Activated CD8-positive, alpha-beta memory T cell treated with anti-CD3 and anti-CD28 coated beads, Interleukin-2, amount 50 U/mL, for 24 hours (primary cell): ENCODE data around the gene AQP2.

Experiments used
- DNase-seq: peaks from one replicate; pipeline ENCODE4 v3.0.0-alpha.2; 2020; ENCODE audit errors: extremely low read depth

AQP2 gene

GRCh38 chr12:49950273-49951251 lies at the start of gene AQP2:
Gene AQP2, plus strand, starts transcription at chr12:49950737. Its CDS starts 94 bp downstream, at chr12:49950831.
- no peak for DNase-seq

GRCh38 chr12:49901026-49901425 lies 49.5 kb upstream of the AQP2 start:
- no peak for DNase-seq

GRCh38 chr12:49901986-49902385 lies 48.6 kb upstream of the AQP2 start:
- DNase-seq = no peak

GRCh38 chr12:49902399-49903350 lies 47.9 kb upstream of the AQP2 start:
- DNase-seq = no peak

GRCh38 chr12:49903351-49903699 lies 47.2 kb upstream of the AQP2 start:
- DNase-seq = no peak

GRCh38 chr12:49903700-49904423 lies 46.7 kb upstream of the AQP2 start, which contains the start of gene FAIM2:
Gene FAIM2, minus strand, starts transcription at chr12:49903900. Its CDS starts 108 bp downstream, at chr12:49903792.
- DNase-seq = no peak

GRCh38 chr12:49904601-49905000 lies 45.9 kb upstream of the AQP2 start:
- DNase-seq = no peak

- no peak for DNase-seq
Observed at GRCh38 chr12:49905718-49906314, 44.7 kb upstream of the AQP2 start.

- DNase-seq = no peak
Observed at GRCh38 chr12:49907352-49907751, 43.2 kb upstream of the AQP2 start.

GRCh38 chr12:49909356-49909755 lies 41.2 kb upstream of the AQP2 start:
- DNase-seq = no peak

GRCh38 chr12:49909826-49910225 lies 40.7 kb upstream of the AQP2 start:
- no peak for DNase-seq

GRCh38 chr12:49910331-49911212 lies 40.0 kb upstream of the AQP2 start:
- DNase-seq = no peak

GRCh38 chr12:49911213-49911605 lies 39.3 kb upstream of the AQP2 start:
- DNase-seq = no peak

GRCh38 chr12:49912345-49913255 lies 37.9 kb upstream of the AQP2 start:
- no peak for DNase-seq

- no peak for DNase-seq
Observed at GRCh38 chr12:49916129-49916919, 34.2 kb upstream of the AQP2 start.

- DNase-seq = no peak
Observed at GRCh38 chr12:49917166-49917787, 33.3 kb upstream of the AQP2 start.

- DNase-seq = no peak
Observed at GRCh38 chr12:49917788-49918173, 32.8 kb upstream of the AQP2 start.
